ENCODE data around the gene OR4Q2.

GRCh38 chr14:20019257-20019865 is 17.4 kb downstream of the OR4Q2 start, which contains the start of gene OR4K14:
- TF ChIP-seq POLR2A (IDR thresholded peaks at IDR 0.05) (no peak), CTCF (IDR thresholded peaks at IDR 0.05) (no peak)

Data from heart left ventricle (tissue), 13 donors.